ENCODE data around the gene SOS2. TPM values are rescaled to one million over a fixed set of nuclear protein-coding genes. Genes with fewer than 3 reads are reported as not detected.

SOS2 gene
- total and polyA plus RNA-seq, 10 donors, result 6.7 to 68.8 (median 48.2) TPM

- DNase-seq, result no peak
- H3K27me3 ChIP-seq (replicated peaks in 1 of 7), result no peaks in the 10 kb centered on the region
- TF ChIP-seq POLR2A (IDR thresholded peaks at IDR 0.05) (no peak), POLR2AphosphoS5 (IDR thresholded peaks at IDR 0.05) (no peak), CTCF (IDR thresholded peaks at IDR 0.05 in 8 of 11, conservative IDR thresholded peaks at IDR 0.05 in 3 of 11) (no peak)
- no peaks in the 10 kb centered on the region for H3K36me3 ChIP-seq
- 0 to 4% (median 3%) methylated on average over 6 of the region's 6 CpGs for WGBS, 5 donors
- intact Hi-C loops (cut with DNase I; ENCODE audit: low total_unique reads), result no loop called here
- H3K4me1 ChIP-seq, result peaks cover 4 to 69% (median 52%) of the 10 kb centered on the region in 6 donors
- peaks cover 0 to 2% (median 0%) of the 10 kb centered on the region in 8 donors for H3K9me3 ChIP-seq
- H3K4me3 ChIP-seq, result peak overlapping the region; percentile 67 to 74 (median 68)
- peak overlapping the region; percentile 86 to 100 (median 99) for H3K27ac ChIP-seq
Observed at GRCh38 chr14:50230401-50230700, 1.0 kb downstream of the SOS2 start.

GRCh38 chr14:50229681-50230080, 1.7 kb downstream of the SOS2 start:
- no peak for TF ChIP-seq POLR2A (IDR thresholded peaks at IDR 0.05)
- no peak for TF ChIP-seq CTCF (IDR thresholded peaks at IDR 0.05 in 8 of 11, conservative IDR thresholded peaks at IDR 0.05 in 3 of 11)
- Histone ChIP-seq H3K4me1 (peaks cover 4 to 76% (median 58%) of the 10 kb centered on the region in 6 donors), H3K4me3 (peak overlapping the region; percentile 67 to 74 (median 68)), H3K9me3 (no peaks in the 10 kb centered on the region), H3K36me3 (no peaks in the 10 kb centered on the region), H3K27me3 (replicated peaks in 1 of 7) (no peaks in the 10 kb centered on the region), H3K27ac (peak overlapping the region; percentile 86 to 100 (median 99))
- WGBS, 5 donors, result 32 to 48% (median 40%) methylated on average over 2 of the region's 2 CpGs
- no peak for DNase-seq
- intact Hi-C loops (cut with DNase I; ENCODE audit: low total_unique reads), result no loop called here

GRCh38 chr14:50228313-50228712, 3.1 kb downstream of the SOS2 start:
- Histone ChIP-seq H3K4me3 (no peak overlapping the region), H3K9me3 (no peaks in the 10 kb centered on the region), H3K36me3 (no peaks in the 10 kb centered on the region), H3K27me3 (replicated peaks in 1 of 7) (no peaks in the 10 kb centered on the region), H3K4me1 (peaks cover 4 to 85% (median 60%) of the 10 kb centered on the region in 6 donors), H3K27ac (no peak overlapping the region)
- no peak for TF ChIP-seq POLR2A (IDR thresholded peaks at IDR 0.05)
- TF ChIP-seq CTCF (IDR thresholded peaks at IDR 0.05 in 8 of 11, conservative IDR thresholded peaks at IDR 0.05 in 3 of 11), result no peak
- TF ChIP-seq POLR2AphosphoS5 (IDR thresholded peaks at IDR 0.05), result no peak
- 97 to 100% (median 98%) methylated on average over 2 of the region's 2 CpGs for WGBS, 5 donors
- DNase-seq, result no peak
- intact Hi-C loops (cut with DNase I; ENCODE audit: low total_unique reads), result no loop called here

GRCh38 chr14:50225974-50226297, 5.4 kb downstream of the SOS2 start:
- Histone ChIP-seq H3K9me3 (no peaks in the 10 kb centered on the region), H3K4me3 (peak overlapping the region in 1 of 8 donors; percentile 23), H3K27me3 (replicated peaks in 1 of 7) (no peaks in the 10 kb centered on the region), H3K4me1 (peaks cover 4 to 94% (median 63%) of the 10 kb centered on the region in 6 donors), H3K27ac (peak overlapping the region in 7 of 8 donors; percentile 22 to 66 (median 59)), H3K36me3 (no peaks in the 10 kb centered on the region)
- 55 to 65% (median 56%) methylated on average over 5 of the region's 5 CpGs for WGBS, 5 donors
- DNase-seq, result no peak
- TF ChIP-seq POLR2A (IDR thresholded peaks at IDR 0.05), result no peak
- intact Hi-C loops (cut with DNase I; ENCODE audit: low total_unique reads), result no loop called here

All from spleen (tissue), 11 donors.